IPS-15b (cell line): ENCODE measurements around the gene RNF213.

ENCODE experiments used
- H3K27me3 ChIP-seq: one replicate; pipeline ENCODE4 v1.6.1; 2013; ENCODE audit warnings: low read length; ENCODE audit not compliant: control insufficient read depth, insufficient read depth
- H3K36me3 ChIP-seq: one replicate; pipeline ENCODE4 v1.6.1; 2013; ENCODE audit warnings: low read length; ENCODE audit not compliant: control insufficient read depth, insufficient read depth
- H3K4me1 ChIP-seq: one replicate; pipeline ENCODE4 v1.6.1; 2013; ENCODE audit warnings: mild to moderate bottlenecking, low read length; ENCODE audit not compliant: control insufficient read depth, insufficient read depth
- H3K4me3 ChIP-seq: one replicate; pipeline ENCODE4 v1.5.1; 2013; ENCODE audit warnings: low read depth, low read length
- H3K9ac ChIP-seq: one replicate; pipeline ENCODE4 v1.6.1; 2013; ENCODE audit warnings: low read depth, mild to moderate bottlenecking, low read length
- H3K9me3 ChIP-seq: one replicate; pipeline ENCODE4 v1.6.1; 2013; ENCODE audit warnings: mild to moderate bottlenecking, low read length; ENCODE audit not compliant: control insufficient read depth, insufficient read depth

Gene RNF213

GRCh38 chr17:80426671-80427326 lies 166.1 kb downstream of the RNF213 start:
- H3K9me3 ChIP-seq: no peaks in the 10 kb centered on the region
- no peaks in the 10 kb centered on the region for H3K36me3 ChIP-seq
- no peak overlapping the region for H3K9ac ChIP-seq
- no peak overlapping the region for H3K4me3 ChIP-seq
- H3K4me1 ChIP-seq: no peaks in the 10 kb centered on the region
- no peaks in the 10 kb centered on the region for H3K27me3 ChIP-seq

- no peak overlapping the region for H3K9ac ChIP-seq
- H3K9me3 ChIP-seq: no peaks in the 10 kb centered on the region
- no peaks in the 10 kb centered on the region for H3K4me1 ChIP-seq
- H3K36me3 ChIP-seq: no peaks in the 10 kb centered on the region
- no peak overlapping the region for H3K4me3 ChIP-seq
- H3K27me3 ChIP-seq: no peaks in the 10 kb centered on the region
Observed at GRCh38 chr17:80427366-80428282, 167.0 kb downstream of the RNF213 start.

DNA sequence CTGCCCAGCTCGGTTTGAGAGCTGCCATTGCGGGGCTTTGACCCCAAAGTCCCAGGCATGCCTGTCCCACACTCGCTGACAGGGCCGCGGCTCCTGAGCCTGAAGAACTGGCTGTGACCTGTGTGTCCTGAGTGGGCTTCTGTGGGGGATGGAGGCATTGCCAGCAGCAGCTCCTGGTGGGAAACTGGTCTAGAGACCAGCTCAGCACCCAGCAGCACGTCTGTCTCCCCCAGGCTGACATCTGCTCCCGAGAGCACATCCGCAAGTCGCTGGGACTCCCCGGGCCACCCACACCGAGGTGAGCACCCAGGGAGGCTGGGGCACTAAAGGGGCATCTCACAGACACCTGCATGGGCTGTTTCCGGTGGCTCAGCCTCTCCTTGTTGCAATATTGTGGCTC lies 167.7 kb downstream of the RNF213 start:
- Histone ChIP-seq H3K27me3 (no peaks in the 10 kb centered on the region), H3K4me3 (no peak overlapping the region), H3K9ac (no peak overlapping the region), H3K4me1 (no peaks in the 10 kb centered on the region), H3K9me3 (no peaks in the 10 kb centered on the region), H3K36me3 (no peaks in the 10 kb centered on the region)

- H3K9me3 ChIP-seq: no peaks in the 10 kb centered on the region
- H3K27me3 ChIP-seq: no peaks in the 10 kb centered on the region
- no peaks in the 10 kb centered on the region for H3K4me1 ChIP-seq
- H3K36me3 ChIP-seq: no peaks in the 10 kb centered on the region
- no peak overlapping the region for H3K9ac ChIP-seq
- no peak overlapping the region for H3K4me3 ChIP-seq
Observed at GRCh38 chr17:80428796-80429195, 168.1 kb downstream of the RNF213 start.

- no peaks in the 10 kb centered on the region for H3K9me3 ChIP-seq
- no peak overlapping the region for H3K9ac ChIP-seq
- no peaks in the 10 kb centered on the region for H3K27me3 ChIP-seq
- no peaks in the 10 kb centered on the region for H3K4me1 ChIP-seq
- H3K4me3 ChIP-seq: no peak overlapping the region
- H3K36me3 ChIP-seq: no peaks in the 10 kb centered on the region
Observed at GRCh38 chr17:80429356-80430275, 169.0 kb downstream of the RNF213 start.

DNA sequence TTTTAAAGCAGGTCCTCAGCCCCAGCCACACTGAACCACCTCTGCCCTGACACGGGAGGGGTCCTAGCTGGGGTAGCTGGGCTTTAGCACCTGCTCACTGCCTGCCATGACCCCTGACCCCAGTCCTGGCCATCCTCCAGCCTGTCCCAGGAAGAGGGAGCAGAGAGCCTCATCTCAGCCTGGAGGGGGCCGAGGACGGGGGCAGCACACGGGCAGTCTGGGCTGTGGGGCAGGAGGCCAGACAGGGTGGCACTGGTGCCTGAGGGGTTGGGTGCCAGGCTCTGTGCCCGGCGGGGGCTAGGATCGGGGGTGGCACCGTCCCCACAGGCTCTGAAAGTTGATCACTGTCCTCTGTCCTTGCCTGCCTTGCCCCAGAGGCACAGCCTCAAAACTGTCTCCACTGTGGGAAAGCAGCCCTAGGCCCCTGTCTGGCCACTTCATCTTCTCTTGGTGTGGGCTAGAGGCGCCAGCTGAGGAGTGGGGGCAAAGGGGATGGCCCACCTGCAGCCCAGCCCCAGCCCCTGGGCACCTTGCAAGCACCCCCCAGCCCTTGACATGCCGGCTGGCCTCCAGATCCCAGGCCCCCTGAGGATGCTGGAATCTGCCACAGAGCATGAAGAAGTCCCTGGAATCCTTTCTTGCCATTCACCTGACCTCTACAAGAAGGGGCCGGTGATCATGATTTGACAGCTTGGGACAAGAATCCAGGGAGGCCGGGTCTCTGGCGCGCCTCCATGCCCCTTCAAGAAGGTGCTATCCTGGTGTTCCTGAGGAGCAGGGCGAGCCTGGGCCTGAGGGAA lies 170.0 kb downstream of the RNF213 start:
- Histone ChIP-seq H3K9me3 (no peaks in the 10 kb centered on the region), H3K36me3 (no peaks in the 10 kb centered on the region), H3K4me3 (no peak overlapping the region), H3K9ac (no peak overlapping the region), H3K4me1 (no peaks in the 10 kb centered on the region), H3K27me3 (no peaks in the 10 kb centered on the region)

GRCh38 chr17:80431246-80432195 lies 170.9 kb downstream of the RNF213 start:
- Histone ChIP-seq H3K27me3 (no peaks in the 10 kb centered on the region), H3K9me3 (no peaks in the 10 kb centered on the region), H3K9ac (no peak overlapping the region), H3K4me1 (no peaks in the 10 kb centered on the region), H3K36me3 (no peaks in the 10 kb centered on the region), H3K4me3 (no peak overlapping the region)

DNA sequence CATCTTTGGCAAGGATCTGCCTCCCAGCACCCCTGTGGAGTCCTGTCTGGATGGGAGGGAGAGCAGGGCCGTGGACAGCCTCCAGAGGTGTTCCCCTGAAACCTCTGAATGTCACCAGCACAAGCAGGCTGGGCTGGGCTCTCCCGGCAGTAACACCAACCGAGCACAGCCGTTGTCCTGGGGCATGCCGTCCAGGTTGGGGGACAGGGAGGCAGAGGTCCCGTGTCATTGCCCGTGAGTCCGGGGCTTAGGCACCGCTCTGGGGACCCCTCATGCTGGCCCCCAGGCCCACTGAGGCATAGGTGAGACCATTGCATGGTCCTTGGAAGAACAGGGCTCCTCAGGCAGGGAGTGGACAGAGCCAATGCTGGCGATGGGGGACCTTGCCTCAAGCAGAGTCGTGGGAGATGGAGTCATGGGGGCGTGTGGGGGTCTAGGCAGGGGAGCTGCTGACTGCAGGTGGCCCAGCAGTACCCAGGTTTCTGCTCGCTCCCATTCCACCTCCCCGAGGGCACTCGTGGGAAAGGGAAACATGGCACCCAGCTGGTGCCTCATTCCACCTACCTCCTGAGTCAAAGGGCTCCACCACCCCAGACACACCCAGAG lies 171.8 kb downstream of the RNF213 start:
- Histone ChIP-seq H3K4me1 (no peaks in the 10 kb centered on the region), H3K9ac (no peak overlapping the region), H3K9me3 (no peaks in the 10 kb centered on the region), H3K36me3 (no peaks in the 10 kb centered on the region), H3K4me3 (no peak overlapping the region), H3K27me3 (no peaks in the 10 kb centered on the region)

GRCh38 chr17:80432961-80433550 lies 172.4 kb downstream of the RNF213 start:
- Histone ChIP-seq H3K4me1 (no peaks in the 10 kb centered on the region), H3K9ac (no peak overlapping the region), H3K27me3 (no peaks in the 10 kb centered on the region), H3K4me3 (no peak overlapping the region), H3K9me3 (no peaks in the 10 kb centered on the region), H3K36me3 (no peaks in the 10 kb centered on the region)
